22Rv1 (cell line): Measurements from ENCODE around the gene RXFP1.

Source experiments
- H3K27ac ChIP-seq: fragments of 450-650 bp; 2 replicates; pipeline ENCODE4 v1.5.1; 2017
- CTCF ChIP-seq: fragments of 450-650 bp; IDR thresholded peaks from 2 replicates; pipeline ENCODE4 v1.5.1; 2017; ENCODE audit warnings: mild to moderate bottlenecking
- ZFX ChIP-seq: fragments of 450-650 bp; IDR thresholded peaks from 2 replicates; pipeline ENCODE4 v1.6.1; 2017; ENCODE audit warnings: antibody characterized with exemption, borderline replicate concordance

Gene RXFP1

GRCh38 chr4:158532556-158533231 lies 11.0 kb downstream of the RXFP1 start:
- TF ChIP-seq CTCF (no peak), ZFX (no peak)
- H3K27ac ChIP-seq = no peak overlapping the region

GRCh38 chr4:158534727-158535126 lies 13.0 kb downstream of the RXFP1 start:
- no peak for TF ChIP-seq CTCF
- no peak for TF ChIP-seq ZFX
- no peak overlapping the region for H3K27ac ChIP-seq

GRCh38 chr4:158535130-158535614 lies 13.5 kb downstream of the RXFP1 start:
- TF ChIP-seq ZFX = no peak
- TF ChIP-seq CTCF = no peak
- no peak overlapping the region for H3K27ac ChIP-seq

- no peak for TF ChIP-seq ZFX
- no peak for TF ChIP-seq CTCF
- no peak overlapping the region for H3K27ac ChIP-seq
Measured at GRCh38 chr4:158536833-158537232, 15.2 kb downstream of the RXFP1 start.

- TF ChIP-seq ZFX (no peak), CTCF (no peak)
- H3K27ac ChIP-seq = no peak overlapping the region
Measured at GRCh38 chr4:158538176-158538575, 16.5 kb downstream of the RXFP1 start.

GRCh38 chr4:158538911-158539310 lies 17.2 kb downstream of the RXFP1 start:
- H3K27ac ChIP-seq = no peak overlapping the region
- TF ChIP-seq CTCF (no peak), ZFX (no peak)

GRCh38 chr4:158540125-158540907 lies 18.6 kb downstream of the RXFP1 start:
- TF ChIP-seq ZFX (no peak), CTCF (no peak)
- no peak overlapping the region for H3K27ac ChIP-seq
